Measurements from ENCODE around the gene ZNF710. TPM values are rescaled to one million over a fixed set of nuclear protein-coding genes. Genes with fewer than 3 reads are reported as not detected.

The ZNF710 gene
- total RNA-seq, 4 donors from 2014 or later: 8.9 to 17.2 (median 11.5) TPM

GRCh38 chr15:90119367-90119766, 118.2 kb downstream of the ZNF710 start:
- Histone ChIP-seq H3K36me3 (no peaks in the 10 kb centered on the region), H3K27ac (no peak overlapping the region), H3K27me3 (no peaks in the 10 kb centered on the region), H3K9me3 (no peaks in the 10 kb centered on the region), H3K4me1 (no peaks in the 10 kb centered on the region), H3K4me3 (replicated peaks in 1 of 3) (no peak overlapping the region)
- TF ChIP-seq, protein P1, sequence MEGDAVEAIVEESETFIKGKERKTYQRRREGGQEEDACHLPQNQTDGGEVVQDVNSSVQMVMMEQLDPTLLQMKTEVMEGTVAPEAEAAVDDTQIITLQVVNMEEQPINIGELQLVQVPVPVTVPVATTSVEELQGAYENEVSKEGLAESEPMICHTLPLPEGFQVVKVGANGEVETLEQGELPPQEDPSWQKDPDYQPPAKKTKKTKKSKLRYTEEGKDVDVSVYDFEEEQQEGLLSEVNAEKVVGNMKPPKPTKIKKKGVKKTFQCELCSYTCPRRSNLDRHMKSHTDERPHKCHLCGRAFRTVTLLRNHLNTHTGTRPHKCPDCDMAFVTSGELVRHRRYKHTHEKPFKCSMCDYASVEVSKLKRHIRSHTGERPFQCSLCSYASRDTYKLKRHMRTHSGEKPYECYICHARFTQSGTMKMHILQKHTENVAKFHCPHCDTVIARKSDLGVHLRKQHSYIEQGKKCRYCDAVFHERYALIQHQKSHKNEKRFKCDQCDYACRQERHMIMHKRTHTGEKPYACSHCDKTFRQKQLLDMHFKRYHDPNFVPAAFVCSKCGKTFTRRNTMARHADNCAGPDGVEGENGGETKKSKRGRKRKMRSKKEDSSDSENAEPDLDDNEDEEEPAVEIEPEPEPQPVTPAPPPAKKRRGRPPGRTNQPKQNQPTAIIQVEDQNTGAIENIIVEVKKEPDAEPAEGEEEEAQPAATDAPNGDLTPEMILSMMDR (IDR thresholded peaks at IDR 0.05): no peak
- no peak for TF ChIP-seq POLR2A (IDR thresholded peaks at IDR 0.05)
- DNase-seq: no peak
- intact Hi-C loops (cut with DNase I): no loop called here

DNA sequence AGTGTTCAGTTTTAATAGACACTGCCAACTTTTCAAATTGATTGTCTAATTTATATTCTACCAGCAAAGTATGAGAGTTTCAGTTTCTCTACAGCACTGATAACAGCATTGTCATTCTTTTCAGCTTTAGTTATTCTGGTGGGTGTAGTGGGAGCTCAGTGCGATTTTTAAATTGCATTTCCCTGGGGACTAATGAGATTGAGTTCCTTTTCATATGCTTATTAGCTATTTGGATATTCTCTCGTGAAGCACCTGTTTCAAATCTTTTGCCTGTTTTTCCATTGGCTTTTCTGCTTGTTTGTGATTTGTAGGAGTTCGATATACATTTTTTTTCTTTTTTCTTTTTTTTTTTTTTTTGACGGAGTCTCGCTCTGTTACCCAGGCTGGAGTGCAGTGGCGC, 120.0 kb downstream of the ZNF710 start:
- no peaks in the 10 kb centered on the region for H3K27me3 ChIP-seq

GRCh38 chr15:90124507-90124906, 123.4 kb downstream of the ZNF710 start:
- intact Hi-C loops (cut with DNase I): no loop called here
- TF ChIP-seq, protein P1 (IDR thresholded peaks at IDR 0.05): no peak
- TF ChIP-seq POLR2A (IDR thresholded peaks at IDR 0.05): no peak
- Histone ChIP-seq H3K27ac (no peak overlapping the region), H3K27me3 (no peaks in the 10 kb centered on the region), H3K4me3 (replicated peaks in 1 of 3) (no peak overlapping the region), H3K36me3 (no peaks in the 10 kb centered on the region), H3K4me1 (no peaks in the 10 kb centered on the region), H3K9me3 (no peaks in the 10 kb centered on the region)
- DNase-seq: no peak

More for the DNA sequence above, 120.0 kb downstream of the ZNF710 start:
- H3K9me3 ChIP-seq: no peaks in the 10 kb centered on the region
- no peaks in the 10 kb centered on the region for H3K36me3 ChIP-seq
- 83 to 90% methylated on average over 6 of the region's 6 CpGs for WGBS, 2 donors
- DNase-seq: no peak
- H3K4me1 ChIP-seq: no peaks in the 10 kb centered on the region
- intact Hi-C loops (cut with DNase I): no loop called here
- H3K4me3 ChIP-seq (replicated peaks in 1 of 3): no peak overlapping the region
- TF ChIP-seq, protein P1 (IDR thresholded peaks at IDR 0.05): no peak
- no peak for TF ChIP-seq POLR2A (IDR thresholded peaks at IDR 0.05)
- no peak overlapping the region for H3K27ac ChIP-seq

DNA sequence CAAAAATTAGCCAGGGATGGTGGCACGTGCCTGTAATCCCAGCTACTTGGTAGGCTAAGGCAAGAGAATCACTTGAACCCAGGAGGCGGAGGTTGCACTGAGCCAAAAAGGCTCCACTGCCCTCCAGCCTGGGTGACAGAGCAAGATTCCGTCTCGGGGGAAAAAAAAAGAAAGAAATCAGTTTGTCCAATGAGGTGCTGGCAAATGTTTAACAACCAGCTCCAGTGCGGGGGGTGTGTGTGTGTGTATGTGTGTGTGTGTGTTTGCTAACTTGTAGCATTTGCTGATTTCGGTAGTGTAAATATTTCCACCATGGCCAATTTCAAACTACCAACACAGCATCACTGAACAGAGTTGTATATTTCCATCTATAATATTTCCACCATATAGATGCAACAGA, 124.9 kb downstream of the ZNF710 start:
- intact Hi-C loops (cut with DNase I): no loop called here
- TF ChIP-seq POLR2A (IDR thresholded peaks at IDR 0.05): no peak
- TF ChIP-seq, protein P1 (IDR thresholded peaks at IDR 0.05): no peak
- H3K4me1 ChIP-seq: no peaks in the 10 kb centered on the region
- no peak overlapping the region for H3K27ac ChIP-seq
- H3K27me3 ChIP-seq: no peaks in the 10 kb centered on the region
- DNase-seq: no peak
- H3K36me3 ChIP-seq: no peaks in the 10 kb centered on the region
- 84 to 90% methylated on average over 6 of the region's 6 CpGs for WGBS, 2 donors
- H3K4me3 ChIP-seq (replicated peaks in 1 of 3): no peak overlapping the region
- H3K9me3 ChIP-seq: no peaks in the 10 kb centered on the region

GRCh38 chr15:90126596-90127435, 125.7 kb downstream of the ZNF710 start:
- Histone ChIP-seq H3K36me3 (no peaks in the 10 kb centered on the region), H3K9me3 (no peaks in the 10 kb centered on the region), H3K4me1 (no peaks in the 10 kb centered on the region), H3K4me3 (replicated peaks in 1 of 3) (no peak overlapping the region), H3K27me3 (no peaks in the 10 kb centered on the region), H3K27ac (no peak overlapping the region)
- TF ChIP-seq, protein P1 (IDR thresholded peaks at IDR 0.05): no peak
- 44 to 55% methylated on average over 4 to 10 of the region's 10 CpGs for WGBS, 2 donors
- intact Hi-C loops (cut with DNase I): no loop called here
- no peak for DNase-seq
